ENCODE data around the gene KRTAP10-5. TPM values are rescaled to one million over a fixed set of nuclear protein-coding genes. Genes with fewer than 3 reads are reported as not detected.
A peak's percentile ranks its signal among the peaks of the same experiment; 100 is the strongest.
"Not testable (repeated sequence)": the region's sequence is repeated elsewhere in the genome, so short reads cannot be mapped to it uniquely, and the experiment has no call there.

Gene KRTAP10-5
- polyA plus RNA-seq, 2 of the 4 experiments (the other 2 are of a cell fraction): not detected

DNA sequence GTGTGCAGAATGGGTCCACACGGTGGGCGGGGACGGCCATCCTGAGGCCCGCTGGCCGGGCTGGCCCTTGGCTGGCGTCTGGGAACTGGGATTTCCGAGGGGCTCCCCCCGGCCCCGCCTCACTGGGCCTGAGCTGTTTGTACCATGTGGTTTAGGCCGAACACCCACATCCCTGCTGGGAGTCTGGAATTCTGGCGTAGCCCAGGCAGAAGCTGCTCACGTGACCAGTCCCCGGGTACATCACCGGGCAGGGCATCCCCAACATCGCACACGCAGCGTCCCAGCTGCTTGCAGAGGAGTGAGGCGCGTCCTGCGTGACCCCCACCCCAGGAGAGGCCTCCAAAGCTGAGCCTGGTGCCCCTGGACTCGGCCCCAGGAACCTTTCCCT lies 22.1 kb upstream of the KRTAP10-5 start (continued):
- TF ChIP-seq KDM1A (IDR thresholded peaks at IDR 0.05; ENCODE audit: low read depth): no peak

DNA sequence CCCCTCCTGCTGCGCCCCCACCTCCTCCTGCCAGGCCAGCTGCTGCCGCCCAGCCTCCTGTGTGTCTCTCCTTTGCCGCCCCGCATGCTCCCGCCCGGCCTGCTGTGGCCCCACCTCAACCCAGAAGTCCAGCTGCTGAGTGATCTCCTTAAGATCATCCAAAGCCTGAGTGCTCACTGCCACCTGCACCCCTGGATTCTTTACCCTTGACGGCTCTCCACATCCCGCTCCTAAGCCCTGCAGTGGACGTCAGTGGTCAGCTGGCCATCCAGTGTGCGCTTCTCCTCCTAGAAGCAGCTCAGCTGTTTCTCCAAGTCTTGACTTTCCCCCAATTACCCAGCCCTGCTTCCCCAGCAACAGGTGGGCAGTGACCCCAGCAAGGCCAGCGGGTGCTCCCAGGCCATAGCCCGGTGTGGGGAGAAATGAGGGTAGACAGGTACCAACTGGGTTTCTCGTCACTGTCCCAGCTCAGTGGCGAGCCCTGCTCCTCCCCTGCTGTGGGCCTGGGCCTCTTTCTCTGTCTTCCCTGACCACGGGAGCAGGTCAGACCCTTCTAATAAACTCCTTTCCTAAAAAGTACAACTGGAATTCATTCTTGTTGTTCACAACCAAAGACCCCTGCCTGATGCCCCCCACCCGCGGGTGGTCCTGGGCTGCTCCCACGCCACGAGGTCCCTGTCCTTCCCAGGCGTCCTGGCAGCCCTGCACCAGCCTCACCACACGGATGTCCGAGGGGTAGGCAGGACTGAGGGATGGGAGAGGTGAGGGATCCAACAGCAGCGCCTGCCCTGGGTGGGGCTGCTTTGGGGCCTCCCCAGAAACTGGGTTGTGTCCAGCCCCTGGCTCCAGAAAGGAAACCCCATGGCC lies 21.4 kb upstream of the KRTAP10-5 start:
- no peaks in the 10 kb centered on the region for H3K9me3 ChIP-seq
- no peak overlapping the region for H3K27ac ChIP-seq
- CTCF ChIA-PET: interaction anchor here (0.6 kb wide), 1 partner anchor 49 kb away, joined by 3 read pairs; no protein-coding TSS in a partner anchor
- WGBS (ENCODE audit: missing lambda C conversion rate): 77% methylated on average over 17 of the region's 23 CpGs
- H3K4me3 ChIP-seq: no peak overlapping the region
- no peak overlapping the region for H3K4me2 ChIP-seq
- POLR2A ChIA-PET: no interaction called here
- TF ChIP-seq KDM1A (IDR thresholded peaks at IDR 0.05; ENCODE audit: low read depth) (no peak), ZNF302 (CRISPR knock-in tag; IDR thresholded peaks at IDR 0.05) (no peak), ZC3H11A (IDR thresholded peaks at IDR 0.05) (no peak), FOSL2 (IDR thresholded peaks at IDR 0.05) (no peak), FOSL2 (CRISPR knock-in tag; IDR thresholded peaks at IDR 0.05) (no peak), CTCF (IDR thresholded peaks at IDR 0.05) (no peak), PHF8 (IDR thresholded peaks at IDR 0.05; ENCODE audit: borderline replicate concordance, low read depth) (no peak), ESRRA (IDR thresholded peaks at IDR 0.05; ENCODE audit: borderline replicate concordance, low read length) (no peak)
- TF ChIP-seq, protein P1, sequence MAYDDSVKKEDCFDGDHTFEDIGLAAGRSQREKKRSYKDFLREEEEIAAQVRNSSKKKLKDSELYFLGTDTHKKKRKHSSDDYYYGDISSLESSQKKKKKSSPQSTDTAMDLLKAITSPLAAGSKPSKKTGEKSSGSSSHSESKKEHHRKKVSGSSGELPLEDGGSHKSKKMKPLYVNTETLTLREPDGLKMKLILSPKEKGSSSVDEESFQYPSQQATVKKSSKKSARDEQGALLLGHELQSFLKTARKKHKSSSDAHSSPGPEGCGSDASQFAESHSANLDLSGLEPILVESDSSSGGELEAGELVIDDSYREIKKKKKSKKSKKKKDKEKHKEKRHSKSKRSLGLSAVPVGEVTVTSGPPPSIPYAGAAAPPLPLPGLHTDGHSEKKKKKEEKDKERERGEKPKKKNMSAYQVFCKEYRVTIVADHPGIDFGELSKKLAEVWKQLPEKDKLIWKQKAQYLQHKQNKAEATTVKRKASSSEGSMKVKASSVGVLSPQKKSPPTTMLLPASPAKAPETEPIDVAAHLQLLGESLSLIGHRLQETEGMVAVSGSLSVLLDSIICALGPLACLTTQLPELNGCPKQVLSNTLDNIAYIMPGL (CRISPR knock-in tag; IDR thresholded peaks at IDR 0.05; ENCODE audit: borderline replicate concordance): no peak
- H3K4me1 ChIP-seq: no peaks in the 10 kb centered on the region
- ATAC-seq (no peak; a peak in 1 of 6 replicates), FAIRE-seq (no peak), DNase-seq (ENCODE audit: low read depth in 1 of 2, low spot score in 1 of 2) (no peak)

DNA sequence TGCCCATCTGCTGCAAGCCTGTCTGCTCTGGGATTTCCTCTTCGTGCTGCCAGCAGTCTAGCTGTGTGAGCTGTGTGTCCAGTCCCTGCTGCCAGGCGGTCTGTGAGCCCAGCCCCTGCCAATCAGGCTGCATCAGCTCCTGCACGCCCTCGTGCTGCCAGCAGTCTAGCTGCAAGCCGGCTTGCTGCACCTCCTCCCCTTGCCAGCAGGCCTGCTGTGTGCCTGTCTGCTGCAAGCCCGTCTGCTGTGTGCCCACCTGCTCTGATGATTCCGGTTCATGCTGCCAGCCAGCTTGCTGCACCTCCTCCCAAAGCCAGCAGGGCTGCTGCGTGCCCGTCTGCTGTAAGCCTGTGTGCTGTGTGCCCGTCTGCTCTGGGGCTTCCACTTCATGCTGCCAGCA lies 20.7 kb upstream of the KRTAP10-5 start:
- H3K4me1 ChIP-seq; DNase-seq (ENCODE audit: low read depth in 1 of 2, low spot score in 1 of 2); H3K27ac ChIP-seq; H3K4me2 ChIP-seq; H3K9me3 ChIP-seq; POLR2A ChIA-PET; FAIRE-seq; CTCF ChIA-PET; H3K4me3 ChIP-seq: not testable (repeated sequence)
- ATAC-seq: peak in 1 of 2 experiments; percentile 51; a peak in 2 of 6 replicates
- WGBS (ENCODE audit: missing lambda C conversion rate): 45% methylated on average over 3 of the region's 10 CpGs

- DNase-seq (ENCODE audit: low read depth in 1 of 2, low spot score in 1 of 2); ATAC-seq; FAIRE-seq; H3K4me1 ChIP-seq; H3K27ac ChIP-seq; H3K9me3 ChIP-seq; POLR2A ChIA-PET; CTCF ChIA-PET; H3K4me3 ChIP-seq; H3K4me2 ChIP-seq: not testable (repeated sequence)
- 53% methylated on average over 11 of the region's 23 CpGs for WGBS (ENCODE audit: missing lambda C conversion rate)
These were observed 19.9 kb upstream of the KRTAP10-5 start, which contains the start of gene KRTAP10-7 for GRCh38 chr21:44600118-44600978. KRTAP10-7 (plus strand) TSS chr21:44600597; CDS start chr21:44600622, 25 bp downstream.
